Stimulated activated CD8-positive, alpha-beta memory T cell treated with anti-CD3 and anti-CD28 coated beads, Interleukin-15, amount 100 ng/mL, for 1 hour (primary cell): Measurements from ENCODE around the gene SERPINA6.
A peak's percentile ranks its signal among the peaks of the same experiment; 100 is the strongest.
"Not testable (repeated sequence)": the region's sequence is repeated elsewhere in the genome, so short reads cannot be mapped to it uniquely, and the experiment has no call there.

Experiments
- DNase-seq: peaks from one replicate; pipeline ENCODE4 v3.0.0-alpha.2; 2020; ENCODE audit warnings: low read depth

The SERPINA6 gene

DNA sequence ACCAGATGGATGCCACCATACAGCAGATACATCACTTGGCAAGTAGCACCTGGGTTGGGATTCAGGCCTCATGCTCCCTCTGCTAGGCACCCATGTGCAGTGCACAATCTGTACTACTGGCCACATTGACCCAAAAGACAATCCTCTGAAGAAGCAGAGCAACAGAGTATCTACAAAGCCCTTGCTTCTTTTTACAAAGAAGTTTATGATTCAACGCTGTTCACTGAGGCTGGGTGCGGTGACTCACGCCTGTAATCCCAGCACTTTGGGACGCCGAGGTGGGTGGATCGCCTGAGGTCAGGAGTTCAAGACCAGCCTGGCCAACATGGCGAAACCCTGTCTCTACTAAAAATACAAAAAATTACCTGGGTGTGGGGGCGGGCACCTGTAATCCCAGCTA is 31.1 kb upstream of the SERPINA6 start:
- not testable (repeated sequence) for DNase-seq

- DNase-seq = no peak
These were observed 26.1 kb upstream of the SERPINA6 start for GRCh38 chr14:94349276-94349675.

DNA sequence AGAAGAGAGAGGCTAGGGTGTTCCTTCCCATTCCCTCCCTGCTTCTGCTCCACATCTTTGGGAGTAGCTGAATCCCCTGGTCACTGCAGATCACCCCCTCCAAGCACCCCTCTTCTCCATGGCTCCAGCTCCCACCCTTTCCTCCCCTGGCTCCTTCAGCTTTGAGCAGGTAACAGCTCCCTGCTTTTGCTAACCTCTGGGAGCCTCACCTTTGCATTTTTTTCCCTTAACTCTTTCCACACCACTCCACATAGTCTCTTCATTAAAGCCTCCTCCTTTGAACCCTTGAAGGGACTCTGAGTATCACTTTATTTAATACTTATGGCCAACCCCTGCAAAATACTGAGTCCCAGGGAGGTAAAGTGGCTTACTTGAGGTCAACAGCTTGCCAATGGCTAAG is 25.7 kb upstream of the SERPINA6 start:
- DNase-seq = no peak

DNA sequence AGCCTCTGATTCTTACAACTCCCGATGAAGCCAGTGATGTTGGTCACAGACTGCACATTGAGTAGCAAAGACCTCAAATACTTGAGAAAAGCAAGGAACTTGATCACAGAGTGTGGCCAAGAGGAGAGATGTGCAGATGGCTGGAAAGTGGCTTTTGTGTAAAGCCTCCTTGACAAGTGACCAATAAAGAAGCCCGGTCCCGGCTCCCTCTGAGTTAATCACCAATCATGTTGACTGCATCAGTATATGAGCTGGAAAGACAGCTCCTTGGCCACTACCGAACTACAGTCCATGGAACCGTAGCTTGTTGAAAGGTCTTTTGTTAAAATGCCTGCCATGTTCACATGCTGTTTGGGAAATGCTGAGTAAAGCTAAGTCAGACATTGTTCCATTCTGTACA is 23.7 kb upstream of the SERPINA6 start:
- DNase-seq = no peak

DNA sequence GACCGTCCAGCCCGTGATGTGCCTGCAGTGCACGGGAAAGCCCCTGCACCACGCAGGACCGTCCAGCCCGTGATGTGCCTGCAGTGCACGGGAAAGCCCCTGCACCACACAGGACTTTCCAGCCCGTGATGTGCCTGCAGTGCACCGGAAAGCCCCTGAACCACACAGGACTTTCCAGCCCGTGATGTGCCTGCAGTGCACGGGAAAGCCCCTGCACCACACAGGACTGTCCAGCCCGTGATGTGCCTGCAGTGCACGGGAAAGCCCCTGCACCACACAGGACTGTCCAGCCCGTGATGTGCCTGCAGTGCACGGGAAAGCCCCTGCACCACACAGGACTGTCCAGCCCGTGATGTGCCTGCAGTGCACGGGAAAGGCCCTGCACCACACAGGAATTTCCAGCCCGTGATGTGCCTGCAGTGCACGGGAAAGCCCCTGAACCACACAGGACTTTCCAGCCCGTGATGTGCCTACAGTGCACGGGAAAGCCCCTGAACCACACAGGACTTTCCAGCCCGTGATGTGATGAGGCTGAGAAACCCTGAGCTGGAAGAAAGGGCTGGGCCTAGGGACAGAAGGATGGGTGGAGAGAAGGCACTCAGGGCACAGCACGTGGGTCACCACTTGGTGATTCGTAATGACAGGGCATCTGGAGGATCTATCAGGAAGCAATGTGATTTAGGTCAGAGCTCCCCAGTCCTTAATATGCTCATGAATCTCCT is 23.1 kb upstream of the SERPINA6 start:
- DNase-seq = peak; percentile 9

- DNase-seq = no peak
These were observed 22.4 kb upstream of the SERPINA6 start for GRCh38 chr14:94345344-94346064.

DNA sequence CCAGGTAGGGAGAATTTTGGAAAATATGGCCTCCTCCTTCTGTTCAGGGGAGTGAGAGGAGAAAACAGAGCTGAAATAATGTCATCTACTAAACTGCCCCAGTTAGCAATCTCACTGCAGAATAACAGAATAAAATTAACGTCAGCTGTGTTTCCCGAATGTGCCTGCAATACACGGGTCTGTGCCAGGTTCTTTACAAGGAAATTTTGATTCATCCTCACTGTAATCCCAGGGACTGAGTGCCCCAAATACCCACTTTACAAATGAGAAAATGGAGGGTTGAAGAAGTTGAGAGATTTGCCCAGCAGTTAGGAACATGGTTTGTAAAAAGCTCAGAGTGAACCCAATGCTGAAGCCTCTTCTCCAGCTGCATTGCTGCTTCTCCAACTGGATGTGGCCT is 21.3 kb upstream of the SERPINA6 start:
- DNase-seq = no peak

DNA sequence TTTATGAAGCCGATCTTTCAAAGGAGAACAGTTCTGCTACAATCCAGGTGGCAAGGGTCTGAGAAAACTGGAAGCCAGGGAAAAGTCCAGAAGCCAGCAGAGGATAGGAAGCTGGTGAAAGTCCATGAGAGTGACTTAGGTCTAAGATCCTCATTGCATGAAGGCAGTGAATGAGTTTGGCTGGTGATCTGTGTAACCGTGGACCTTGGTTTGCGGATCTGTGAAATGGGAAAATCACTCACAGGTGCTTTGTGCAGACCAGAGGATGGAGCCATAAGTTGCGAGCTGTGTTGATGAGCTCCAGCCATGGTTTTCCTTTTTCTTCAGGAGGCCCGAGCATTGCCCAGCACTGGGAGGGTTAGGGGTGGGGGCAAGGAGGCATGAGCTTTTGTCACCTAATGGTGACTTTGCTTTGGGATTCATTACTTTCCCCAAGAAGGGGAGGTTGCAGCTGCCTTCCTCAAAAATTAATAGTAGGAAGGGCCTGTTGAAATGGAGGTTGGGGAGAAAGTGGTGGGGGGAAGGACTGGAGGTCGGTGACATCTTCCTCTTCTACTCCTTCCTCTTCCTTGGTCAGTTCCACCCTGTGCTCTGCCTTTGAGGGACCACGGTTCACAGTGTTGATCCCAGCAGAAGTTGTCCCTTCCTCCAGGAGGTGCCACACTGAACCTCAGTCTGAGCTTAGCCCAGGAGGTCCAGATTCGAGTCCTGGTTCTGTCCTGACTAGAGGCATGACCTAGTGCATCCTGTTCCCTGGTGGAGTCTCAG is 20.3 kb upstream of the SERPINA6 start:
- no peak for DNase-seq

- DNase-seq = no peak
These were observed 19.3 kb upstream of the SERPINA6 start for GRCh38 chr14:94342334-94342934.

- DNase-seq = no peak
These were observed 18.7 kb upstream of the SERPINA6 start for GRCh38 chr14:94341656-94342333.

GRCh38 chr14:94340533-94340932 is 17.4 kb upstream of the SERPINA6 start:
- DNase-seq = no peak

GRCh38 chr14:94338023-94338422 is 14.9 kb upstream of the SERPINA6 start:
- DNase-seq = no peak

DNA sequence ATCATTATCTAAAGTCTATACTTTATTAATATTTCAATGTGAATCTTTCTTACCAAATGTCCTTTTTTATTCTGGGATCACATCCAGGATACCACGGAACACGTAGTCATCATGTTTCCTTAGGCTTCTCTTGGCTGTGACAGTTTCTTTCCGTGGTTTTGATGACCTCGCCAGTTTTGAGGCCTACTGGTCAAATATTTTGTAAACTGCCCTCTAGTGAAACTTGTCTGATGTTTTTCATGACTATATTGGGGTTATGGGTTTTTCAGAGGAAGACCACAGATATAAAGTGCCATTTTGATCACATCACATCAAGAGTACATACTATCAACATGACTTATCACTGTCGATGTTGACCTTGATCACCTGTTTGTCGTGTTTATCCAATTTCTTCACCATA is 14.1 kb upstream of the SERPINA6 start:
- DNase-seq = no peak

DNA sequence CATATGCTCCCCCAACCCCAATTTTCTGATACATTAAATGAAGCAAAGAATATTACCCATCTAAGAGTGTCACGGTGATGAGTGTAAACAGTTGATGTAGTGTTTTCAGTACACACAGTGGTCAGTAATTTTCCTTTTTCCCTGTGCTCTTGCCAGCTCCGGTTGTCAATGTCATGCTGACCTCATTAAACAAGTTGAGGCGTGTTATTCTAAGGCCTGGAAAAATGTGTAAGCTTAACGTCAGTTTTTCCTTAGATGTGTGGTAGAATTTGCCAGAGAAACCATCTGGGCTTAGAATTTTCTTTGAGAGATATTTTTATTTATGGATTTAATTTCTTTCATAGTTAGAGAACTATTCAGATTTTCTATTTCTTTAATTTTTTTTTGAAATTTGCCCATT is 11.7 kb upstream of the SERPINA6 start:
- no peak for DNase-seq

DNA sequence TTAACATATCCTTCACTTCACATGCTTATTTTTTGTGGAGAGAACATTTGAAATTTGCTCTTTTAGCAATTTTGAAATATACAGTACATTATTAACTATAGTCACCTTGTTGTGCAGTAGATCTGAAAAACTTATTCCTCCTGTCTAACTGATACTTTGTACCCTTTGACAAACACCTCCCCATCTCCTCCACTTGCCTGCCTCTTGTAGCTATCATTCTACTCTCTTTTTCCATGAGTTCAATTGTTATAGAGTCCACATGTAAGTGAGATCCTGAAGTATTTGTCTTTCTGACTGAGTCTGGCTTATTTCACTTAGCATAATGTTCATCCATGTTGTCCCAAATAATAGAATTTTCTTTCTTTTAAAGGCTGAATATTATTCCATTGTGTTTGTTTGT is 9.5 kb upstream of the SERPINA6 start:
- no peak for DNase-seq

GRCh38 chr14:94332063-94332583 is 9.0 kb upstream of the SERPINA6 start:
- no peak for DNase-seq

- no peak for DNase-seq
These were observed 8.3 kb upstream of the SERPINA6 start for GRCh38 chr14:94331462-94331861.

DNA sequence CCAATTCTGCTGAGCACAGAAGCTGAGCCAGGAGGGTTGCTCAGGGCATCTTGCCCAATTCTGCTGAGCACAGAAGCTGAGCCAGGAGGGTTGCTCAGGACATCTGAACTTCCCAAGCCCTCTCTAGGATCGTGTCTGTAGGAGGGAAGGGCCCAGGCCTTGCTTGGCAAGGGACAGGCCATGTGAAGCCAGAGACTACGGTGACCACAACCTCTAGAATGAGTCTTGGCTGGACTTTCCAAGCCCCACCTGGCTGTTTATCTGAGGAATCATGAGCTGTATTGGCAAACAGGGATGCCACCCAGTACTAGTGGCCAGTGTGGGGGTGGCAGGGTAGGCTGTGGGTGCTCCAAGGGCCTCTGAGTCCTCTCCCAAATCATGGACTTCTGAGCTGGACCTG is 7.7 kb upstream of the SERPINA6 start:
- no peak for DNase-seq

GRCh38 chr14:94330432-94330831 is 7.3 kb upstream of the SERPINA6 start:
- no peak for DNase-seq

DNA sequence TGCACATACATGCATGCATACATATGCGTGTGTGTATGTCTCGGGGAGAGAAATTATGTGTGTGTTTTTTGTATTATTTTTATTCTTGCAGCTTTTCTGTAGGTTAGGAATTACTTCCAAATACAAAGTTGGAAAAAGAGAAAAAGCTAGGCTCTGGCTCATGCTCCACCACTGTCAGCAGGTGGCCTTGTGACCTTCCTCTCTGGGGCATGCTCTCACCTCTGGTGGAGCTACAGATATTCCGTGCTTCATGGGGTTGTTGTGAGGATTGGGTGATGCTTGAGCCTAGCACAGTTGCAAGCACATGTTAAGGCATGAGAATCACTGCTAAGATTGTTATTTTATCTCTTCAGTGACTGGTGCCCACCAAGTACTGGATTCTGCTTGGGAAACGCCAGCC is 6.7 kb upstream of the SERPINA6 start:
- DNase-seq = no peak

- no peak for DNase-seq
These were observed 5.1 kb upstream of the SERPINA6 start for GRCh38 chr14:94328196-94328595.
